Coronary artery (tissue), 2 donors: ENCODE results near the gene NAGA.
A peak's percentile ranks its signal among the peaks of the same experiment; 100 is the strongest.
"Not testable (repeated sequence)": the region's sequence is repeated elsewhere in the genome, so short reads cannot be mapped to it uniquely, and the experiment has no call there.

ENCODE experiments used
- DNase-seq: peaks from one replicate; pipeline ENCODE4 v3.0.0-alpha.2; 2017; ENCODE audit warnings: low spot score
- H3K27ac ChIP-seq, 2 donors: fragments of 200-600 bp; sonication (generic); one replicate each; pipeline ENCODE4 v1.5.1; 2016 to 2019
- H3K4me3 ChIP-seq: fragments of 200-600 bp; sonication (generic); 2 replicates; pipeline ENCODE4 v1.5.1; 2016; ENCODE audit warnings: mild to moderate bottlenecking, moderate library complexity
- CTCF ChIP-seq: fragments of 200-600 bp; sonication (generic); IDR thresholded peaks from one replicate; pipeline ENCODE4 v1.5.1; 2019; ENCODE audit warnings: antibody characterized with exemption

NAGA gene

GRCh38 chr22:42070517-42071422 lies at the start of gene NAGA:
NAGA (minus strand) TSS chr22:42070812; CDS start chr22:42070297, 515 bp downstream.
- no peak for TF ChIP-seq CTCF
- Histone ChIP-seq H3K4me3 (peak within 1 kb of the TSS; percentile 70), H3K27ac (peak within 1 kb of the TSS; percentile 80 to 83)
- DNase-seq = peak; percentile 97

- no peak overlapping the region for H3K27ac ChIP-seq
- TF ChIP-seq CTCF = no peak
- H3K4me3 ChIP-seq = no peak overlapping the region
- no peak for DNase-seq
Measured at GRCh38 chr22:42116848-42117424, 46.3 kb upstream of the NAGA start.

GRCh38 chr22:42115420-42115830 lies 44.8 kb upstream of the NAGA start:
- DNase-seq, H3K4me3 ChIP-seq, H3K27ac ChIP-seq: not testable (repeated sequence)

GRCh38 chr22:42114721-42115120 lies 44.1 kb upstream of the NAGA start:
- no peak overlapping the region for H3K27ac ChIP-seq
- DNase-seq = no peak
- no peak for TF ChIP-seq CTCF
- no peak overlapping the region for H3K4me3 ChIP-seq

- not testable (repeated sequence) for DNase-seq
Measured at GRCh38 chr22:42112793-42113192, 42.2 kb upstream of the NAGA start.

GRCh38 chr22:42111798-42112197 lies 41.2 kb upstream of the NAGA start:
- DNase-seq = no peak
- no peak for TF ChIP-seq CTCF
- H3K27ac ChIP-seq = no peak overlapping the region

More at GRCh38 chr22:42112793-42113192, 42.2 kb upstream of the NAGA start:
- not testable (repeated sequence) for H3K27ac ChIP-seq, H3K4me3 ChIP-seq

GRCh38 chr22:42108848-42109247 lies 38.2 kb upstream of the NAGA start:
- no peak for TF ChIP-seq CTCF

More at GRCh38 chr22:42111798-42112197, 41.2 kb upstream of the NAGA start:
- H3K4me3 ChIP-seq = no peak overlapping the region

GRCh38 chr22:42104332-42104860 lies 33.8 kb upstream of the NAGA start:
- H3K4me3 ChIP-seq, DNase-seq, H3K27ac ChIP-seq: not testable (repeated sequence)

More at GRCh38 chr22:42108848-42109247, 38.2 kb upstream of the NAGA start:
- no peak overlapping the region for H3K4me3 ChIP-seq
- no peak overlapping the region for H3K27ac ChIP-seq
- DNase-seq = no peak
